Fibroblast of lung (primary cell): ENCODE data around the gene KSR2. TPM values are rescaled to one million over a fixed set of nuclear protein-coding genes. Genes with fewer than 3 reads are reported as not detected.

ENCODE experiments used
- DNase-seq, 2 donors: peaks; one replicate each; pipeline versions ENCODE4 v3.0.0 to v3.0.0-alpha.2; 2010; ENCODE audit warnings: low read depth in 2 of 2
- H2AFZ ChIP-seq: 2 replicates; pipeline ENCODE4 v1.5.1; 2012; ENCODE audit warnings: low read length, control low read depth, inconsistent platforms
- H3K27ac ChIP-seq: 2 replicates; pipeline ENCODE4 v1.5.1; 2011; ENCODE audit warnings: low read length, control low read depth; ENCODE audit not compliant: insufficient read depth
- H3K27me3 ChIP-seq: 2 replicates; pipeline ENCODE4 v1.5.1; 2011; ENCODE audit warnings: mild to moderate bottlenecking, low read length; ENCODE audit not compliant: control insufficient read depth, insufficient read depth
- H3K36me3 ChIP-seq: 2 replicates; pipeline ENCODE4 v1.5.1; 2011; ENCODE audit warnings: low read length; ENCODE audit not compliant: control insufficient read depth, insufficient read depth
- H3K4me1 ChIP-seq: 2 replicates; pipeline ENCODE4 v1.5.1; 2011; ENCODE audit warnings: low read length; ENCODE audit not compliant: control insufficient read depth, insufficient read depth; ENCODE audit errors: extremely low read depth
- H3K4me2 ChIP-seq: 2 replicates; pipeline ENCODE4 v1.5.1; 2011; ENCODE audit warnings: low read length, control low read depth; ENCODE audit not compliant: insufficient read depth; ENCODE audit errors: extremely low read depth
- H3K4me3 ChIP-seq, 4 experiments: fragments of 200-600 bp in 1 of 4; sonication (generic) in 1 of 4; replicated peaks in 1 of 4; 2 replicates each; pipeline ENCODE4 v1.5.1; 2011 to 2016; ENCODE audit warnings: low read length in 4 of 4, low read depth in 3 of 4, mild to moderate bottlenecking in 3 of 4, control low read depth in 2 of 4, inconsistent platforms in 1 of 4, mixed read lengths in 1 of 4; ENCODE audit not compliant: insufficient read depth in 1 of 4; ENCODE audit errors: control extremely low read depth in 1 of 4
- H3K79me2 ChIP-seq: 2 replicates; pipeline ENCODE4 v1.5.1; 2012; ENCODE audit warnings: mild to moderate bottlenecking, low read length, inconsistent platforms; ENCODE audit not compliant: control insufficient read depth, insufficient read depth
- H3K9ac ChIP-seq: 2 replicates; pipeline ENCODE4 v1.5.1; 2011; ENCODE audit warnings: mild to moderate bottlenecking, low read length, control low read depth; ENCODE audit not compliant: insufficient read depth
- H3K9me3 ChIP-seq: 2 replicates; pipeline ENCODE4 v1.5.1; 2012; ENCODE audit warnings: low read depth, low read length; ENCODE audit not compliant: control insufficient read depth, insufficient read depth
- H4K20me1 ChIP-seq: 2 replicates; pipeline ENCODE4 v1.5.1; 2011; ENCODE audit warnings: low read length; ENCODE audit not compliant: control insufficient read depth, insufficient read depth; ENCODE audit errors: extremely low read depth
- CTCF ChIP-seq, 2 donors: IDR thresholded peaks in 1 of 2; conservative IDR thresholded peaks in 1 of 2; 1 replicate in 1 of 2; 2 replicates in 1 of 2; pipeline ENCODE4 v1.5.1; 2011 to 2012; ENCODE audit warnings: low read length in 2 of 2, control low read depth in 1 of 2, inconsistent platforms in 1 of 2, low read depth in 1 of 2, mild to moderate bottlenecking in 1 of 2
- EZH2 ChIP-seq: IDR thresholded peaks from 2 replicates; pipeline ENCODE4 v1.5.1; 2012; ENCODE audit warnings: low read length, control low read depth, mild to moderate bottlenecking; ENCODE audit errors: missing control alignments
- polyA plus RNA-seq, 2 donors: library from polyadenylated mRNA; depleted of rRNA in 1 of 2; stranded (reverse) in 1 of 2; unstranded in 1 of 2; fragments of >200 nt; gene quantifications; 2 replicates each; pipeline ENCODE4 v1.2.1, GENCODE V29; 2011 to 2012; ENCODE audit warnings: missing spikeins in 1 of 2
- total RNA-seq: library from RNA; depleted of rRNA; stranded (reverse); fragments of >200 nt; gene quantifications from 2 replicates; pipeline ENCODE4 v1.2.1, GENCODE V29; 2014

KSR2 gene
- total and polyA plus RNA-seq, 2 donors (not counting 1 experiment from before 2014, with no cell fraction given) = not detected

DNA sequence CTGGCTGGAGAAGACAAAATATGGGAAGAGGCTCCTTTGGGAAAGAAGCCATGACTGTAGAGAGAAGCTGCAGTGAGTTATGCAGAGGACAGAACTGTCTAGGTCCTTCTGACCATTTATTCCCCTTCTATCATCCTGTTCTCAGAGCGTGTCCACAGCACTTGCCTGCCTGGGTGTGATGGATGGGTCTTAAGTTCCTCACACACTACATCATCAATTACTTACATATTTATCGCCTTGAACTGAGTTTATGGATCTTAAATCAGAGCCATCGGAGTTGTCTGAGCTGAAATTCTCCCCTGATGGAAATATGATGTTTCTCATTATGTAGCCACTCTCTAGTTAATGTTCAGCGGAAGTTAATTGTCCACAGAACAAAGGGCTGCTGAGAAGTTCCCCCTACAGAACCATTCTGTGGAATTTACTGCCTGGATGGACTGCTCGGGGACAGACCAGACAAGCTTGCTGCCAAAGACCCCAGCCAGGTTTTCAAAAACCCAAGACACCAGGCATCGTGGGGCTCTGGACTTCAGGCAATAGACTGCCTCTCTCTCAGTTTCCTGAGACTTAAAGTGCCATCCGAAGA lies 374.9 kb downstream of the KSR2 start:
- H3K9ac ChIP-seq = no peak overlapping the region

DNA sequence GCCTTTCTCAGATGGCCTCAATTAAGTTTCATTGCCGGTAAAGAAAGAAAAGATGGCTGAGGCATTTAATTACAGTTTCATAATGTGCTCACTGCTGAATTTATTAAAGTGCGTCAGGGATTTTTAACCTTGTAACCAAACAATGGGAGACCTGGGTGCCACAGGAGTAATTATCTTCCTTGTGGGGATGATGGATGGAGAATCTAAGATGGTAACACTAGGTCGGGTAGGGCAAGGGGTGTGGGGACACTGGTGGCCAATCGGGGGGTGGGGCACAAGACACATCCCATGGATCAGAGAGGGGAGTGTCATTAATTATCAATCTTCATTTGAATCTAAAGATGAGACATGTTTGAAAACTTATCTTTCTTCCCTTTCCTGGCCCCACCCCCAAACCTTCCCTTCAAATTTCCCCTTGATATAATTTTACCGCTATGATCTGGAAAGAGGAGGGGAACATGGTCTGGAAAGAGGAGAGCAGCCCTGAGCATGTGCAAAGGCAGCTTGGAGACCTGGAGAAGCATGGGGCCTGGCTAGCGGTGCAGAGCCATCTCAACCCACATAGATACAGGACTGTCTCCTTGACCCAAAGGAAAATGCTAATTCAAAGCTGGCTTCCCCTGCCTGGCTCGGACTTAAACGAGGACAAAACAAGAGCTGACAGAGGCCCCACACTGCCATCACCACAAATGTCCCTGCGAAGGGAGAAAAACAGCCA lies 376.0 kb downstream of the KSR2 start:
- H3K27me3 ChIP-seq = no peaks in the 10 kb centered on the region
- no peak overlapping the region for H3K9ac ChIP-seq
- no peaks in the 10 kb centered on the region for H4K20me1 ChIP-seq
- no peak for DNase-seq
- TF ChIP-seq CTCF (conservative IDR thresholded peaks at IDR 0.05 in 1 of 2, IDR thresholded peaks at IDR 0.05 in 1 of 2; ENCODE audit: low read depth in 1 of 2, low read length in 2 of 2) = no peak
- TF ChIP-seq EZH2 = no peak
- H3K4me2 ChIP-seq = no peak overlapping the region
- H3K4me1 ChIP-seq = no peaks in the 10 kb centered on the region
- no peak overlapping the region for H3K4me3 ChIP-seq
- no peak overlapping the region for H2AFZ ChIP-seq
- no peak overlapping the region for H3K27ac ChIP-seq
- no peaks in the 10 kb centered on the region for H3K9me3 ChIP-seq
- no peaks in the 10 kb centered on the region for H3K36me3 ChIP-seq
- no peaks in the 10 kb centered on the region for H3K79me2 ChIP-seq

More for the DNA sequence above, 374.9 kb downstream of the KSR2 start:
- DNase-seq = no peak
- H3K79me2 ChIP-seq = no peaks in the 10 kb centered on the region
- H3K27ac ChIP-seq = no peak overlapping the region
- no peak for TF ChIP-seq EZH2
- TF ChIP-seq CTCF (conservative IDR thresholded peaks at IDR 0.05 in 1 of 2, IDR thresholded peaks at IDR 0.05 in 1 of 2; ENCODE audit: low read depth in 1 of 2, low read length in 2 of 2) = no peak
- no peak overlapping the region for H3K4me3 ChIP-seq
- no peak overlapping the region for H2AFZ ChIP-seq
- H3K36me3 ChIP-seq = no peaks in the 10 kb centered on the region
- H3K27me3 ChIP-seq = no peaks in the 10 kb centered on the region
- no peak overlapping the region for H3K4me2 ChIP-seq
- no peaks in the 10 kb centered on the region for H4K20me1 ChIP-seq
- no peaks in the 10 kb centered on the region for H3K9me3 ChIP-seq
- no peaks in the 10 kb centered on the region for H3K4me1 ChIP-seq

DNA sequence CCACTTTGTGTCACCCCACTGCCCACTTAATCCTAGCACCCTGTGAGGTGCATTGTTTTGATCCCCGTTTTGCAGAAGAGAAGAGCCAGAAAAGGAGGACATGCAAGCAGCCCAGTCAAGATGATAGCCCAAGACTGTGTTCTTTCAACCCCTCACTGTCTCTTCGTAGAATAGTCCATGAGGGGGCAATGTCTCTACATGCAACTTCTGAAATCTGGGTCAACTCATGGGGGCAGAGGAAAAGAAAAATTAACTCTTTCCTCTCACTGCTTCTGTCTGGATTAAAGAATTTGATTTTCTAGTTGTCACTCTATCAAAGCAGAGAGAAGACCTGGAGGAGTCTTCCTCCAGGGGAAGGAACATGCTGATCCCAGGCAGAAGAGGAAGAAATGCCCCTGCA lies 377.8 kb downstream of the KSR2 start:
- H3K36me3 ChIP-seq = no peaks in the 10 kb centered on the region
- no peak overlapping the region for H3K27ac ChIP-seq
- H3K27me3 ChIP-seq = no peaks in the 10 kb centered on the region
- no peak overlapping the region for H2AFZ ChIP-seq
- no peaks in the 10 kb centered on the region for H3K9me3 ChIP-seq
- H3K4me2 ChIP-seq = no peak overlapping the region
- no peak for DNase-seq
- no peaks in the 10 kb centered on the region for H4K20me1 ChIP-seq
- H3K4me3 ChIP-seq = no peak overlapping the region
- no peaks in the 10 kb centered on the region for H3K79me2 ChIP-seq
- H3K4me1 ChIP-seq = no peaks in the 10 kb centered on the region
- H3K9ac ChIP-seq = no peak overlapping the region
- TF ChIP-seq CTCF (conservative IDR thresholded peaks at IDR 0.05 in 1 of 2, IDR thresholded peaks at IDR 0.05 in 1 of 2; ENCODE audit: low read depth in 1 of 2, low read length in 2 of 2) = no peak
- no peak for TF ChIP-seq EZH2
